PC-3 (cell line): ENCODE measurements around the gene KRT15.

ENCODE experiments used
- EZH2 ChIP-seq: fragments of 300-600 bp; sonication (generic); IDR thresholded peaks from one replicate; pipeline ENCODE4 v1.6.1; 2017; ENCODE audit warnings: antibody characterized with exemption, mild to moderate bottlenecking, low read length; ENCODE audit not compliant: unreplicated experiment
- EZH2phosphoT487 ChIP-seq: fragments of 300-600 bp; sonication (generic); IDR thresholded peaks from 2 replicates; pipeline ENCODE4 v1.6.1; 2018; ENCODE audit warnings: mild to moderate bottlenecking, antibody characterized with exemption, low read length, borderline replicate concordance

DNA sequence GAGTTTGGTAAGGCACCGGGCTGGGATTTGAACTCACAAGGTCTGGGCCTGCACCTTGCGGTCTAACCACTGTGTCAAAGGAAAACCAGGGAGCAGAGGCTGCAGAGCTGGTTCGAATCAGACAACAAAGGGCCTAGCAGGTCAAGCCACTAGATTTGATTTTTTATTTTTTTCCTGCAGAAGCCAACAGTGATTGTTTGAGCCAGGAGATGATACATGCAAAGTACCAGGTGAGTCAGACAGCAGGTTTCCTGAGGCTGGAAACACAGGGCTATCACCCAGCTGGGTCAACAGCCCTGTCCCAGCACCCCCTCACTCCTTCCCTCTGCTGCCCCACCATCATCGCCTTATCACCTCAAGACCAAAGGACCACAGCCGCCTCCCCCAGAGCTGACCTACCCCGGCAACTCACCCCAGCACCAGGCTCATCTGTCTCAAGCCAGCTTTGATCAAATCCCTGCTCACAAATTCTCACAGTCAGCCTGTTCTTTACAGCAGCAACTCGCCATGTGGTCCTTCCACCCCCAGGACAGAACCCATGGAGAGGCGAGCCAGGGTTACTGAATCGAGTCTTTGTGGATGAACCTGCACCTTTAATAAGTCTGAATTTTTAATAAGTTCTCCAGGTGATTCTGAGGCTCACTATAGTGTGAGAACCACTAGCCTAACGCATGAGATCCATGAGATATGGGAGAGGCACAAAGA lies 22.4 kb upstream of the KRT15 start:
- no peak for TF ChIP-seq EZH2phosphoT487
- TF ChIP-seq EZH2, result no peak
